HG03139 (cell line): Measurements from ENCODE around the gene RANBP1.

Experiments
- ATAC-seq: cut with Tn5 transposase; IDR thresholded peaks from one replicate; pipeline ENCODE4 v1.9.1; 2021; ENCODE audit not compliant: unreplicated experiment

The RANBP1 gene

DNA sequence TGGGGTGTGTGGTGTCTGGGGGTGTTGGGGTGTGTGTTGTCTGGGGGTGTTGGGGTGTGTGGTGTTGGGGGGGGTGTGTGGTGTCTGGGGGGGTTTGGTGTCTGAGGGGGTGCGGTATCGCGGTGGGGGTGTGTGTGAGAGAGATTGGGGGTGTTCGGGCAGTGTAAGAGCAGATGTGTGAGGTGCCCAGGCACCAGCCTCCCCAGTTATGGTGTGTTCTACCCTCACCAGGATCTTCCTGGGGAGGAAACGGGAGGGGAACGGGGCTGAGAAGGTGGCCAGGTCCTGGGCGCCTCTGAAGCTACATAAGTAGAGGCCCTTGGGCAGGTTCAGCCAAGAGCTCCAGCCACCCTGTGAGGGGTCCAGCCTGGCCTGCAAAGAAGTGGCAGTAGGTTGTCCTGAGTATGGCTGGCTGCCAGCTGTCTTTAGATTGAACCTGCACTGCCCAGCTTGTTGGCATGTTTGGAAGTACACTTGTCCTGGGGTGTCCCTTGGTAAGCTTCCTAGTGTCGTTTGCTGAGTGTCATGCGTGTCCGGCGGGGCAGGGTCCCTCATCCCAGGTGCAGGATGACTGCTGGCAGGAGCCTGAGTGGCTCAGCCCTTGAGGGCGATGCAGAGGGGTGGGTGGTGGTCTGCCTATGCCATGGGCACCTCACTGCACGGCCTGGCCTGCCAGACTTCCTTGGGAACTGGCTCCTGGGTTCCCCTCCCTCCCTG lies 7.6 kb downstream of the RANBP1 start:
- no peak for ATAC-seq

DNA sequence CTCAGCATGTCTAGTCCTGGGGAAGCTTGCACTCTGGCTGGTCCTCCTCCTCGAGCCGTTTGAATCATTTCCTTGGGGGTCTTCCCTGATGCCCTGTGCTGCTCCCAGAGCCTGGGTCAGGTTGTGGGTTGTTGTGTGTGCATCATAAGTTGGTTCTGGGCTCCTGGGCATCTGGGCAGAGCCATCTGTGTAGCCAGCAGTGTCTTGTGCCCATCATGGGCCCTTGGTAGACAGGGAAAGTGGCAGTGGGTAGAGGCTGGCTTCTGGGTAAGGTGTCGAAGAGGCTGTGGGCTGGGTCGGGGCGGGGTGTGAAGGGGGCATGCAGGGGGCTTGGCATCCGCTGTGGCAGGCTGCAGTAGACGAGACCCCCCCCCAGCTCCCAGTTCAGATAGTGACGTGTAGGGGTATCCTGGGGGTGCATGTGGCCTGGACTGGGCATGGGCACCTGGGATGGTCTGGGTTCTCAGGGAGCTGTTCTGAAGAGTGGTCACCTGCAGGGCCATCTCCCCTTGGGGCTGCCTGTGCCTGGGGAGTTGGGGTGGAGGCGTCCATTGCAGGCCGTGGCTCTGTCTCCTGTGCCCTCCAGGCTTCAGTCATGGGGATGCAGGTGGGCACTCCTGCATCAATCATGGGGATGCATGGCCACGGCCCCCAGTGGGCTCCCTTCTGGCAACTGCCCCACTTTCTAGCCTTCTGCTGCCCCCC lies 8.3 kb downstream of the RANBP1 start:
- no peak for ATAC-seq

DNA sequence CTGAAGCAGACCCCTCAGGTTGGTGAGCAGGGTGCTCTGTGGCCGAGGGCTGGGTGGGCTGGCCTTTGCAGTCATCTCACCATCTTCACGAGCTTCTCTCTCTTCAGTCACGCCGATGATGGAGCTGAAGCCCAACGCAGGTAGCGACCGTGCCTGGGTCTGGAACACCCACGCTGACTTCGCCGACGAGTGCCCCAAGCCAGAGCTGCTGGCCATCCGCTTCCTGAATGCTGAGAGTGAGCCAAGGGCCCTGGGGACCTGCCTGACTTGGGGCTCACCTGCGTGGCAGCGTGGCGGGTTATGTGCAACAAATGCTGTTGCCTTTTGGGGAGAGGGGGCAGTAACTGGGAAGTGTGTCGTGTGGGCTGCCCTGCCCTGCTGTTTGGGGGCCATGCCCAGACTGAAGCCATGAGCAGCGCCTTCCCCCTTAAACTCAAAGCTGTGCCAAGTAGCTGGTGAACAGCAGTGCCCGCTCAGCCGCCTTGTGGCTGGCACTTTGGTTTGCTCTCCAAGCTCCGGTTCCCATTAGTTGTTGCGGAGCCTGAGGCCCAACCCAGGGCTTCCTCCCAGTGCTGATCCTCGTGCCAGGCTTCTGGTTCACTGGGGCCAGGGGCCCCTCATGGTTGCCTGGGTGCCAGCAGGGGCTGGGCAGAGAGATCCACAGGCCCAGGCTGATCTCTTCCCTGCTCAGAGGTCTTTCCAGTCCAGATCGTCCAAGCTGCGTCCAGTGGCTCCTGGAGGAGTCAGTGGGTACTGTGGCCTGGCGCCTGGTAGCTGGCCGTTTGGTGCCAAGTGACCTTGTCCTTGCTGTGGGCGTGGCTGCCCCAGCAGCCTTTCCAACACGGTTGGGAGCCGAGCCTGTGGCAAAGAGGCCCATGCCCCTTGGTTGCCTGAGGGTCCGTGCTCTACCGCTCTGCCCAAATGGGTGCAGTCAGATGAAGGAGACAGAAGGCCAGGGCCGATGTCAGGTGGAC lies 9.6 kb downstream of the RANBP1 start:
- no peak for ATAC-seq

DNA sequence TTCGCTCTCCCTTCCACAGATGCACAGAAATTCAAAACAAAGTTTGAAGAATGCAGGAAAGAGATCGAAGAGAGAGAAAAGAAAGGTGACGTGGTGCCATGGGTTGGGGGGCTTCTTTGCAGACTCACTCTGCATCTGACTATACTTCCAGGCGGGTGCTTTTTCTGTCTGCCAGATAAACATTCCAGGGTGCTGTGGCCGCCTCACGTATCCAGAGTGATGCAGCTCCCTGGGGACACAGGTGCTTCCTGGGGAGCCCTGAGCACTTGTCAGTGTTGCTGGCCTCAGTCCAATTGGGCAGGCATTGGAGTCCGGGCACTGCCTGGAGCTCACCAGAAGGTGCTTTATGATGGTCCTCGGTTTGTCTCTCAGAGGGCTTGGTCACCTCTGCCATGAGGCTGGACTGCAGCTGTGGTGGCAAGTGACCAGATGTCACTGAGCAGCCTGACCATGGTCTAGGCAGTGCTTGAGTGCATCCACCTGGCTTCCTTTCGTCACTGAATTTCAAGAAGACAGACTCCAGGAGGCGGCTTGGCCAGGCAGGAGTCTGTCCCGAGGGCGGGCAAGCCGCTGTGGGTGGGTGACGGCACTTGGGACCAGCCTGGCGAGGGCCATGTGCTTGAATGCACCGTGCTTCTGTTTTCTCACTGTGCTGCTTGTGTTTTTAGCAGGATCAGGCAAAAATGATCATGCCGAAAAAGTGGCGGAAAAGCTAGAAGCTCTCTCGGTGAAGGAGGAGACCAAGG lies 10.6 kb downstream of the RANBP1 start:
- no peak for ATAC-seq

DNA sequence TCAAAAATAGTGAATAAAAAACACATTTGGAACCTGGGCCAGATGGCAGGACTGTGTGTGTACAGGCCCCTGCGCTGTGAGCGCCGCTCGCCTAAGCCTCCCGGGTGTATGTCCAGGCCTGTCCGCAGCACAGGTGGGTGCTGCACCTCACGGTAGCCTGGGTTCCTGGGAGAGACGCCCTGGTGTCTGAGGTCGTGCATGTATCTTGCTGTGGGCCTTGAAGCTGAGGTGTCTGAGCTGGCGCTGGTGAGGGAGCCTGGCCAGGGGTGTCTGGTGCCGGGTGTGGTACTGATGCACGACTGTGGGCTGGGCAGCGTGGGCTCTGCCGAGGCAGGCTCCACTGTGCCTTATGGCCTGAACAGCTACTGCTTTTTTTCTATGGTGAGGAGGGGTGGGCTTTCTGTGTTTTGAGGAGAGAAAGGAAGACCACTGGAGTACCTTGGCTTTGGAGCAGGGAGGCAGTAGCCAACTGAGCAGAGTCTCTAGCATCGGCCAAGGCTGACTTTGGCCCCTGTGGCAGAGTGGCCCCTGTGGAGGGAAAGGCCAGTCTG lies 11.5 kb downstream of the RANBP1 start:
- no peak for ATAC-seq

DNA sequence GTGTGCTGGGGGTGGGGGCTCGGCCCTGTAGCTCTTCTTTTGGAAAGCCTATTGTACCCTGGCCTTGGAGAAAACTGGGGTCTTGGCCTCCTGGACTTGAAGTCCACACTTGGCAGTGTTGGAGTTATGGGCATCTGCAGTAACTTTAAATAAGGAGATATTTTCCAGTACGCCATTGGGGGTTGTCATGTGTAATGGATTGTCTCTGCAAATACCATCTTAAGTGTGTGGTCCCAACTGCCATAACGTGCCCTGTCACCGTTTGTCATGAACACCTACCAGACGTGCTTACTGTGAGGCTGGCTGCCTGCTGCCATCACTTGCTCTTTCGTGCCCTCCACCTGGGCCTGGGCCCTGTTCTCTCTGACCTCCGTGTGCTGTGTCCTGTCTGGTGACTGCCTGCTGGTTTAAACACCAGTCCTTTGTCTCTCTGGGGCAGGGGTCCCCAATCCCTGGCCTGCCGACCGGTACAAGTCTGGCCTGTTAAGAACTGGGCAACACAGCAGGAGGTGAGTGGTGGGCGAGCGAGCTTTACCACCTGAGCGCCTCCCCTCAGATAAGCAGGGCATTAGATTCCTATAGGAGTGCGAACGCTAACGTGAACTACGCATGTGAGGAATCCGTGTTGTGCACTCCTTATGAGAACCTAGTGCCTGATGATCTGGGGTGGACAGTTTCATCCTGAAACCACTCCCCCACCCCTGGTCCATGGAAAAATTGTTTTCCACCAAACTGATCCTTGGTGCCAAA lies 12.1 kb downstream of the RANBP1 start:
- ATAC-seq, result no peak

DNA sequence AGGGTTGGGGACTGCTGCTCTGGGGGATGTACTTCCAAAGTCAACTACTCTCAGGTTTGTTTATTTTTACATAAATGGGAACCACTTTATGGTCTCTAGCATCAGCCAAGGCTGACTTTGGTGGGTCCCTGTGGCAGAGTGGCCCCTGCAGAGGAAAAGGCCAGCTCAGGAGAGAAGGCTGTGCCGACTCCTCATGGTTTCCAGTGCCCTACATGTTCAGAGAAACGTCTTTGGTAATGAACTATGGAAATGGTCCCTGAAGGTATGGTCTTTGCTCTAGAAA lies 12.7 kb downstream of the RANBP1 start:
- no peak for ATAC-seq

DNA sequence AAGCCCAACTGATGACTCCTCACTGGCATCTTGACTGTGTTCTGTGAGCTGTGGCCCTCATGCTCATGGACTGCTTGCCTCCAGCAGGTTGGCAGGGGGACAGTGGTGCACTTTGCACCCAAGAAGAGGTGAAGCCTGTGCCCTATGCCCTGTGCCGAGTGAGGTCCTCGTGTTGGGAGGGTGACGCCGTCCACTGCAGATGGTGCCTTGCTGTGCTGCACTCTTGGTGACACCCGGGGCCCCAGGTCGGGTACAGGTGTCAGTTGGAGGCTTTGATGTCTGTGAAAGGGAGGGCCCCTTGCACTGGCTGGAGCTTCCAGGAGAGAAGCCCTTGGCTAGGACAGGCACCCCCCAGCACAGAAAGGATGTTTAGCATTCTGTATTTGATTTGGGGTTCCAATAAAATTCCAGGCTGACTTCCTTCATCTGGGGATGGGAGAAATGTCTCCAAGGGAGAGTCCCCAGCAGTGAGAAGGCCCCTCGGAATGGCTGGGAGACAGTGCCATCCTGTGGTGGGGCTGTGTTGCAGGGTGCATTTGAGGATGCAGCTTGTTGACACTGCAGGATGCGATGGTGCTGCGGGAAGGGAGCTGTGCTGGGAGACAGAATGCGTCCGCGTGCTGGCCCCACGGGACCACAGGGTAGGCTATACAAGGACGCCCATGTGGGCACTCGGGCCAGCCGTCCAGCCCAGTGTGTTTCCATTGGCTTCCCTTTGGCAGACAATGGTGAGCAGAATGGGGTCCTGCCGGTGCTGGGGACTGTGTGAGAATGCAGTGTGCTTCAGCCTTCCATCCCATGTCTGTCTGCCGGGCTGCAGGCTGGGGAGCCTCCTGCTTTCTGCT lies 13.2 kb downstream of the RANBP1 start:
- ATAC-seq, result no peak

DNA sequence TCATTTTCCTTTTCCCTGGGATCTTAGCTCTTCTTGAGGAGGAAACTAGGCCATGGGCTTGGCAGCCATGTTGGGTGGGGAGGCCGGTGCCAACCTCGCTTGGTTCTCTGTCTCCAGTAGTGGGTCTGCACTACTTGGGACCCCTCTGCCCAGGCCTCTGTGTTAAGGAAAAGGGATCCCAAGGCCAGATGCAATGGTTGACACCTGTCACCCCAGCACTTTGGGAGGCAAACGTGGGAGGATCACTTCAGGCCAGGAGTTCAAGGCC lies 13.8 kb downstream of the RANBP1 start:
- no peak for ATAC-seq

DNA sequence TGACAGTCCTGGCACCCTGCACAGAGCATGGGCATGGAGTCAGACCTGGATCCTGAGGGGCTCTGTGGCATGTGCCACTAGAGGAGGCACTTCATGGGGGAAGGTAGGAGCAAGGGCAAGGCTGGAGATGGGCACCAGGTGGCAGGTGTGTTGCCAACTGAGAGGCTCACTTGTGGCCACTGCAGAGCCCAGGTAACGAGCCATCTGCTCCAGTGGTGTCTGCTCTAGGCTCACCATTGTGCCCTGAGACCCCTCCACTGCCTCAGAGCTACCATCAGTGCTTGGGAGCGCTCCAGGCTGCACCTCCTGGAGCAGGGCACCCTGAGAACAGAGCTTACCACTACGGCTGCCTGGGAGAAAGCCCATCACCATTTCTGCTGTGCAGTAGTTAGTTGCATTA lies 14.4 kb downstream of the RANBP1 start:
- ATAC-seq, result no peak

DNA sequence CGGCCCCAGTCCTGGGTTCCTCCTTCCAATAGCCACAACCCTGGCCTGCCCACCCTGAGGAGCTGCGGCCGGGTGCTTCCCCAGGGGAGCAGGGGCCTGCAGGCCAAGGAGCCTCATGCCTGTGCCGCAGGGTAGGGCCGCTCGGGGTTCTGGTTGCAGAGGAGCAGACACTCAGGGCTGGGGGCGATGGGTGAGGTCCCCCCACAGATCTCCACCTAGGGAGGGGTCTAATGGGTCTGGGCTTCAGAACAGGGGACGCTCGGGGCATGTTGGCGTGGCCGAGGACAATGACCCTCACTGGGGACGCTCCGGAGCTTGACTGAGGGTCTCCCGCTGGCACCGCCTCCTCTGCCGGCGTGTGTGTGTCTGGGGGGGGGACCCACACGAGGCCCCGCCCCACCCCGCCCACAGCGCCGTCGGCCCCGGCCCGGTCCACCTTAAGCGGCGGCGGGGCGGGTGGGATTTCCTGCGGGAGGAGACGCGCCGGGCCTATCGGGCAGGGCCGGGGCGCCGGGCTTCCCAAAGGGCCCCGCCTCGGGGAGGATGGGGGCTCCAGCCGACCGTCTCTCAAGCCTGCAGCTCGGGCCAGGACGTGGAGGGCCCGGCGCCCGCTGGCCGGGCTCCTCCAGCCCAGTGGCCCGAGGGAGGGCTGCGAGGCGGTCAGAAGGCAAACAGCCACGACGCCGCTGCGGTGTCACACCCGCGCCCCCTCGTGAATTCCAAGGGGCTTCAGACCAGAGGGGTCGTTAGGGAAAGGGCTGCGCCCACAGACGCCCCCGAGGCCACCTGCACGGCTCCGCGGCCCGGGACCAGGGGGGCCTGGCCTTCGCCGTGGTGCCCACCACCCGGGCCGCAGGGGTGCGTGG lies 15.1 kb downstream of the RANBP1 start:
- no peak for ATAC-seq

DNA sequence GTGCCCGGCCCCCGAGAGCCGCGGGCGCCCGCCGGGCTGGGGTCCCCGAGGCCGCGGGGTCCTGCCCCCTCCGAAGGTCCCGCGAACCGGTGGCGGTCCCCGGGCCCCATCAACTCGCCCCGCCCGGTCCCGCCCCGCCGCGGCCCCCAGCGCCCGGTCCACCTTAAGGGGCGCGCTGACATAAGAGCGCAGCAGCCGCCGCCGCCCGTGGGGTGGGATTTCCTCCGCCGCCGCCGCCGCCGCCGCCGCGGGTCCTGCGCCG lies 15.6 kb downstream of the RANBP1 start, which contains the start of gene ZDHHC8:
Gene ZDHHC8, plus strand, starts transcription at position 208 of the 262 bp plus-strand sequence. CDS start 144 bp downstream, outside the sequence.
- no peak for ATAC-seq

DNA sequence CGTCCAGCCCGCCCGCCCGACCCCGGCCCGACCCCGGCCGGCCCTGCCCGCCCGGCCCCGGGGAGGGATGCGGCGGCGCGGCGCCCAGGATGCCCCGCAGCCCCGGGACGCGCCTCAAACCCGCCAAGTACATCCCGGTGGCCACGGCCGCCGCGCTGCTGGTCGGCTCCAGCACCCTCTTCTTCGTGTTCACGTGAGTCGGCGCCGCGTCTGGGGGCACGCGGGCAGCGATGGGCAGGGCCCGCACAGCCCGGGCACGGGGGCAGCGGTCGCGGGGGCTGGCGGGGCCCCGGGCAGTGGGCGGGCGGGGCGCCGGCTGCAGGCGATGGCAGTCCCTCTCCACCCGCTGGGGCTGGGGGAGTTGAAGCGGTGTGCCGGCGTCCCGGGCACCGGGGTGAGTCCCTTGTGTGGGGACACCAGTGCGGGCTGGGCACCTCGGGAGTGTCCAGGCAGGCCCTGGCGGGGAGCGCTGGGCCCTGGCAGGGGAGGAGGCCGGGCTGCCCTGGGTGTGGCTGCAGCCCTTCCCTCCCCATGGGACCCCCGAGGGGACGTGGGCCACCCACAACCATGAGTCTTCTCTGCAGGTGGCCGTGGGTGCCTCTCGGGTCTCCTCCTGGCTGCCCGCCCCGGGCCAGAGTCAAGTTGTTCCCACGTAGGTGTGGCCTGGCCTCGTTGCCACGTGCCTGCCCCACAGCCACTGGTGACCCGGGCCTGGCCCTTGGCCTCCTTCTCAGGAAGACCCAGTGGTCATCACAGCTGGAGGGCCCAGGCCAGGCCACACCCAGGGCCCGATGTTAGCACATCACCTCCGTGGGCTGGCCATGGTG lies 16.2 kb downstream of the RANBP1 start:
- no peak for ATAC-seq

DNA sequence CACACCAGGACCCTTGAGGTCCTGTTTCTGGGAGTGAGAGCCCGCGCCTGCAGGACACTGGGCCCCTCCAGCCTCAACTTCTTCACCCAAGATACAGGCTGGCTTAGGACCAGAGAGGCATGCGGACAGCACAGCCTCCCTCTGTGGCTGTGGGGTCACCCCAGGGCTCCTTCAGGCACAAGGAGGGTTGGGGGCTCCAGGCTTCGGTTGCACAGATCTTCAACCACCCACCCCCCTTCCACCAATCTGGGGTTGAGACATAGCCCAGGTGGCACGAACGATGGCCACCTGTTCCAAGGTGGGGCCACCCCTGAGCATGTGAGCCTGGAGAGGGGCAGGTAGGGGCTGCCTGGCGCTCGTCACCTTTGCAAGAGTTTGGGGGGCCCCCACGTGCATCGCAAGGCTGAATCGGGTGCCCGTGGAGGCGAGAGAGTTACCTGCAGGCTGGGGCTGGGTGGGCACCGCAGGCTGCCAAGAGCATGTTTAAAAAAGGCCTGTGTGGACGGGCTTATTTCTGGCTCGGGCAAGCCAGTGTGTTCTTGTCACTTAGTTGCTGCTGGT lies 16.9 kb downstream of the RANBP1 start:
- ATAC-seq, result no peak

DNA sequence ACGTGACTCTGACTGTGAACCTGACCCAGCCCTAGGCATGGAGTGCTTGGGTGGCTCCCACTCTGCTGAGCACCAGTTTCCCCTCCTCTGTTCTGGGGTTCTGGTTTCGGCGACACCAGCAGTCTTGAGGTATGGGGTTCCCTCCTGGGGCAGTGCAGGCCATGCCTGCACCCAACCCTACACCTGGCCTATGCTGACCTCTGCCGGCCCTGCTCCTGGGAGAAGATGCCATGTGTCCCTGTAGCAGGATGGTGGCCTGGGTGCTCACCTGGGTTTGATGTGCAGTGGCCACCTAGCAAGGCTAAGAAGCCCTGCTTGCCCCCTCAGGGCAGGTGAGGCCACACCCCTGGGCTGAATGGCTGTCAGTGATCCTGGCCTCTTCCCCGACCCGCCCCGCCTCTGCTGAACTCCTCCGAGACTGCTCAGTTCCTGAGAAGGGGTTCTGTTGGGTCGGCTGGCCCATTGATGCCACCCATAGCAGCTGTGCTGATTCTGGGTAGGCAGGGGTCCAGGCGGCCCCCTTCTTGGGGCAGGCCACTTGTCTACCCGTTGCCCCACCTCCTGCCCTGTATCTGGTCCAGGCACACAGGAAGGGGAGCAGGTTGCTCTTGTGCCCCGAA lies 18.1 kb downstream of the RANBP1 start:
- no peak for ATAC-seq

DNA sequence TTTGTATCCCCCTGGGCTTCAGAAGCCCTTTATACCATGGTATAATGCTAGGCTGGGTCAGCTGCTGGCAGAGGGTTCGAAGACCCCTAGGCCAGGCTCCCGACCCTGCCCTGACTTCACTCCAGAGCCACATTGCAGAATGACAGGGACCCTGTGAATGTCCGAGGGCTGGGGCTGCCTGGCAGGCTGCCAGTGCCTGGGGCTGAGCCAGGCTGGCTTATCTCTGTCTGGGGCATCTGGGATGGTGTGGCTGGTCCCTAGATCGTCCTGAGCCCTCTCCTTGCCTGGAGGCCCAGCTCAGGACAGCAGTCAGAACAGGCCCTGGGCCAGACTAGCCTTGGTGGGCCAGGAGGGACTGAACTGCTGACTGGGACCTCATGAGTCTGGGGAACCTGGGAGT lies 19.4 kb downstream of the RANBP1 start:
- no peak for ATAC-seq
